ENCODE data around the gene ZNRD2.

The ZNRD2 gene

GRCh38 chr11:65573391-65574079, 3.3 kb downstream of the ZNRD2 start:
- DNase-seq (ENCODE audit: low spot score), result no peak

- peak; percentile 99 for DNase-seq (ENCODE audit: low spot score)
These were observed 4.0 kb downstream of the ZNRD2 start for GRCh38 chr11:65574109-65574810.

GRCh38 chr11:65574811-65575567, 4.7 kb downstream of the ZNRD2 start:
- peak; percentile 69 for DNase-seq (ENCODE audit: low spot score)

GRCh38 chr11:65575568-65576231, 5.4 kb downstream of the ZNRD2 start, which contains the start of gene EHBP1L1:
TSS of gene EHBP1L1 (plus strand) at chr11:65576053. CDS start at chr11:65576303, 250 bp downstream.
- DNase-seq (ENCODE audit: low spot score), result peak; percentile 87

GRCh38 chr11:65576232-65576866, 6.1 kb downstream of the ZNRD2 start:
- no peak for DNase-seq (ENCODE audit: low spot score)

- DNase-seq (ENCODE audit: low spot score), result no peak
These were observed 6.8 kb downstream of the ZNRD2 start for GRCh38 chr11:65576867-65577755.

DNA sequence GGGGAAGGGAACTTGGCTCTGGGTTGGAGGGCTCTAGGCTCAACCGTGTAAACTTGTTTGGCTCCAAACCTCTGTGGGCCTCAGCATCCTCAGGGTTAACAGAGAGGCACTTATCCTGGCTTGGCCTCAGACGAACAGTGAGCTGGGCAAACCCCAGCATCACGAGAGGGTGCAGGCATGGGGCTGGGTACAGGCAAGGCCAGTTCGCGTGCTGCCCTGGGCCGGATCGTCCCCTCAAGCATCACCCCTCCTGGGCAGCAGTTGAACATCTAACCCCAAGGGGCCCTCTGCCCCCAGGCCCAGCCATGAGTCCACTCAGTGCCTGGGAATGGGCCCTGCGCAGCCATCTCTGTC, 7.5 kb downstream of the ZNRD2 start:
- DNase-seq (ENCODE audit: low spot score), result no peak

DNA sequence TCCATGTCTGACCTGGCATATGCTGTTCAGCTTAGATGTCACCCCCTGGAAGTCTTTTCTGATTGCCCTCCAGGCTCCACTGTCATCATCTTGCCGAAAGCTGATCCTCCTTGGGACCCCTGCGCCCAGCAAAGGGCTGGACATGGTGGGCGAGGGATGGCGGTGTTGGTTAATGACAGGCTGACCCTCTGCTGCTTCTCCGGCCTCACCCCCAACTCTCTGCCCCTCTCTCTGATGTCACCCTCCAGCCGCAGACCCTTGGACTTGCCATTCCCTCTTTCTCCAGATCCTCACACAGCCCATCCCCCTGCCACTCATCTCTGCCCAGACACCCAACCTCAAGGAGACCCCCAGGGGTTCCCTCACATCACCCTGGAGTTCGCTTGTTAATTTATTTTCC, 7.9 kb downstream of the ZNRD2 start:
- no peak for DNase-seq (ENCODE audit: low spot score)

GRCh38 chr11:65578667-65579066, 8.4 kb downstream of the ZNRD2 start:
- no peak for DNase-seq (ENCODE audit: low spot score)

- DNase-seq (ENCODE audit: low spot score), result no peak
These were observed 9.0 kb downstream of the ZNRD2 start for GRCh38 chr11:65579291-65579690.

DNA sequence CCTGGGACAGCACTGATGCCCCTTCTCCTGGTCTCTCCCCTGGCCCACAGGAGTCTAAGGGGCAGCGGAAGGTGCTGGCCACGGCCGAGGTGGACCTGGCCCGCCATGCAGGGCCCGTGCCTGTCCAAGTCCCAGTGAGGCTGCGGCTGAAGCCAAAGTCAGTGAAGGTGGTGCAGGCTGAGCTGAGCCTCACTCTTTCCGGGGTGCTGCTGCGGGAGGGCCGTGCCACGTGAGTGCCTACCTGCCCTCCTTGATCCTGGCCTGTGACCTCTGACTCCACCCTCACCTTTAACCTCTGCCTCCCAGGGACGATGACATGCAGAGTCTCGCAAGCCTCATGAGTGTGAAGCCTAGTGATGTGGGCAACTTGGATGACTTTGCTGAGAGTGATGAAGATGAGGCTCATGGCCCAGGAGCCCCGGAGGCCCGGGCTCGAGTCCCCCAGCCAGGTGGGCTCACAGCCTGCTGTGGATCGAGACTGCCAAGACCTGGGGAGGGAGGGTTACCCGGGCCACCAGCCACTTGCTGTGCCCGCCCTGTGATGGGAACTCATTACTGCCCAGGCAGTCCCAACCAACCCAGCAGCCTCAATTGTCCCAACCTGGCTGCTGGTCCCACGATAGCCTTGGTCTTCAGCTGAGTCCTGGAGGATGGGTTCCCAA, 9.9 kb downstream of the ZNRD2 start:
- DNase-seq (ENCODE audit: low spot score), result no peak

- DNase-seq (ENCODE audit: low spot score), result no peak
These were observed 10.5 kb downstream of the ZNRD2 start for GRCh38 chr11:65580756-65581155.

- DNase-seq (ENCODE audit: low spot score), result no peak
These were observed 11.7 kb downstream of the ZNRD2 start for GRCh38 chr11:65581928-65582327.

DNA sequence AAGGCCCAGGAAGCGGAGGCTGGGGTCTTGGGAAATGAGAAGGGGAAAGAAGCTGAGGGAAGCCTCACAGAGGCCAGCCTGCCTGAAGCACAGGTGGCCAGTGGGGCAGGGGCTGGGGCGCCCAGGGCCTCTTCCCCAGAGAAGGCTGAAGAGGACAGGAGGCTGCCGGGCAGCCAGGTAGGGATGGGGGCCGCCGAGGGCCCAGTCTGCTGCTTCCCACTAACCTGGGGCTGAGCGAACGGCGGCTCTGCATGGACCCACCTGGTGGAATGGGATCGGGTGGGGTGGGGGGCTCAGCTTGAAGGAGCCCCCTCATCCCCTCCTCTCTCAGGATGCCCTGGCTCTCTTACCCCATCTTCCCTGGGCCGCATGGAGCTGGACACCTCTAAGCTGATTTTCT, 13.3 kb downstream of the ZNRD2 start:
- DNase-seq (ENCODE audit: low spot score), result no peak

GRCh38 chr11:65584106-65584505, 13.8 kb downstream of the ZNRD2 start:
- no peak for DNase-seq (ENCODE audit: low spot score)

- DNase-seq (ENCODE audit: low spot score), result no peak
These were observed 14.5 kb downstream of the ZNRD2 start for GRCh38 chr11:65584723-65585171.

- DNase-seq (ENCODE audit: low spot score), result no peak
These were observed 15.3 kb downstream of the ZNRD2 start for GRCh38 chr11:65585396-65586246.

- DNase-seq (ENCODE audit: low spot score), result no peak
These were observed 16.0 kb downstream of the ZNRD2 start for GRCh38 chr11:65586247-65586630.

GRCh38 chr11:65586676-65587075, 16.4 kb downstream of the ZNRD2 start:
- no peak for DNase-seq (ENCODE audit: low spot score)
